HCT116 (cell line): Measurements from ENCODE around the gene RBM38. TPM values are rescaled to one million over a fixed set of nuclear protein-coding genes. Genes with fewer than 3 reads are reported as not detected.

Experiments used
- ATAC-seq: fragments of 200-7000 bp; cut with Tn5 transposase; 2 replicates; pipeline ENCODE4 v1.9.1; 2020; ENCODE audit warnings: mild to moderate bottlenecking, moderate library complexity
- BruUV-seq: library from RNA; stranded (reverse); fragments of 400-500 nt; replicated peaks from 2 replicates; lab custom pipeline; 2021; lab: Mats Ljungman, UMichigan
- CTCF ChIA-PET: fragments of 300-600 bp; sonication (Branson Sonifier 250); formaldehyde crosslinking; loops from one replicate; lab custom pipeline; 2021; ENCODE audit warnings: antibody characterized with exemption; lab: Charles Lee
- POLR2A ChIA-PET: fragments of 300-600, 350-600 bp; sonication (Branson Sonifier 250); formaldehyde crosslinking; loops from one replicate; lab custom pipeline; 2021; ENCODE audit warnings: antibody characterized with exemption; lab: Charles Lee
- RAD21 ChIA-PET, 2 experiments: fragments of 300-600 bp; sonication (Branson Sonifier 250); formaldehyde crosslinking; loops; one replicate each; lab custom pipeline; 2023; ENCODE audit warnings: low total read pairs in 2 of 2; ENCODE audit not compliant: uncharacterized antibody in 2 of 2, unreplicated experiment in 2 of 2, low non-redundant PET in 1 of 2; lab: Charles Lee
- DNase-seq: peaks from one replicate; pipeline ENCODE4 v3.0.0-alpha.2; 2010; ENCODE audit warnings: low read depth, low spot score
- H2AFZ ChIP-seq: fragments of 200-600 bp; shearing (Covaris generic), sonication (generic); 2 replicates; pipeline ENCODE4 v1.6.1; 2017; ENCODE audit warnings: low read depth, mixed run types, mixed read lengths, antibody characterized with exemption, low read length; ENCODE audit not compliant: poor library complexity, severe bottlenecking
- H3K27ac ChIP-seq: 2 replicates; pipeline ENCODE4 v1.5.1; 2012; ENCODE audit warnings: low read depth, low read length
- H3K27me3 ChIP-seq: fragments of 200-600 bp; sonication (generic); 2 replicates; pipeline ENCODE4 v1.6.1; 2016; ENCODE audit warnings: mixed run types, low read length, mixed read lengths; ENCODE audit not compliant: insufficient read depth
- H3K36me3 ChIP-seq, 2 experiments: fragments of 200-500 bp in 1 of 2; fragments of 200-600 bp in 1 of 2; sonication (Bioruptor generic) in 1 of 2; sonication (generic) in 1 of 2; 2 replicates each; pipeline versions ENCODE4 v1.5.1 to v1.6.1; 2014 to 2016; ENCODE audit warnings: low read length in 2 of 2, inconsistent platforms in 1 of 2, mixed read lengths in 1 of 2, mixed run types in 1 of 2; ENCODE audit not compliant: insufficient read depth in 2 of 2, control insufficient read depth in 1 of 2
- H3K4me1 ChIP-seq, 2 experiments: fragments of 200-600 bp in 1 of 2; sonication (generic) in 1 of 2; 2 replicates each; pipeline versions ENCODE4 v1.5.1 to v1.6.1; 2012 to 2017; ENCODE audit warnings: low read length in 2 of 2, inconsistent platforms in 1 of 2, mild to moderate bottlenecking in 1 of 2, mixed read lengths in 1 of 2, mixed run types in 1 of 2, moderate library complexity in 1 of 2; ENCODE audit not compliant: insufficient read depth in 2 of 2, control insufficient read depth in 1 of 2
- H3K4me2 ChIP-seq: fragments of 200-600 bp; sonication (generic); 2 replicates; pipeline ENCODE4 v1.6.1; 2017; ENCODE audit warnings: mixed run types, low read length, mixed read lengths
- H3K4me3 ChIP-seq, 2 experiments: fragments of 200-600 bp in 1 of 2; sonication (generic) in 1 of 2; replicated peaks in 1 of 2; 2 replicates each; pipeline ENCODE4 v1.5.1; 2011 to 2016; ENCODE audit warnings: low read length in 2 of 2, control low read depth in 1 of 2, low read depth in 1 of 2, mild to moderate bottlenecking in 1 of 2, mixed read lengths in 1 of 2, mixed run types in 1 of 2
- H3K79me2 ChIP-seq: fragments of 200-600 bp; sonication (generic); 2 replicates; pipeline ENCODE4 v1.6.1; 2017; ENCODE audit warnings: mild to moderate bottlenecking, mixed run types, low read length, moderate library complexity, mixed read lengths; ENCODE audit not compliant: insufficient read depth
- H3K9ac ChIP-seq: fragments of 200-600 bp; sonication (generic); 2 replicates; pipeline ENCODE4 v1.6.1; 2016; ENCODE audit warnings: low read length, mixed read lengths
- H3K9me2 ChIP-seq: fragments of 200-600 bp; sonication (generic), shearing (Covaris generic); 2 replicates; pipeline ENCODE4 v1.6.1; 2017; ENCODE audit warnings: mixed run types, mild to moderate bottlenecking, moderate library complexity; ENCODE audit not compliant: insufficient read depth
- H3K9me3 ChIP-seq, 2 experiments: fragments of 200-500 bp in 1 of 2; fragments of 200-600 bp in 1 of 2; sonication (Bioruptor generic) in 1 of 2; sonication (generic) in 1 of 2; 2 replicates each; pipeline ENCODE4 v1.6.1; 2014 to 2017; ENCODE audit warnings: low read length in 2 of 2, mixed read lengths in 2 of 2, inconsistent platforms in 1 of 2, low read depth in 1 of 2, mild to moderate bottlenecking in 1 of 2, mixed run types in 1 of 2, moderate library complexity in 1 of 2; ENCODE audit not compliant: control insufficient read depth in 1 of 2, insufficient read depth in 1 of 2
- H4K20me1 ChIP-seq: fragments of 200-600 bp; sonication (generic), shearing (Covaris generic); 2 replicates; pipeline ENCODE4 v1.6.1; 2017; ENCODE audit warnings: mixed run types, mild to moderate bottlenecking, moderate library complexity; ENCODE audit not compliant: insufficient read depth
- CEBPB ChIP-seq: IDR thresholded peaks from 2 replicates; pipeline ENCODE4 v1.6.1; 2012; ENCODE audit warnings: low read depth
- EGR1 ChIP-seq: IDR thresholded peaks from 2 replicates; pipeline ENCODE4 v1.6.1; 2012; ENCODE audit warnings: low read depth
- ELF1 ChIP-seq: IDR thresholded peaks from 2 replicates; pipeline ENCODE4 v1.6.1; 2012; ENCODE audit warnings: low read depth, borderline replicate concordance
- EZH2 ChIP-seq: fragments of 200-600 bp; sonication (generic); IDR thresholded peaks from 2 replicates; pipeline ENCODE4 v1.6.1; 2017; ENCODE audit warnings: antibody characterized with exemption, mixed run types
- FOSL1 ChIP-seq: IDR thresholded peaks from 2 replicates; pipeline ENCODE4 v1.6.1; 2012; ENCODE audit warnings: low read depth
- POLR2AphosphoS5 ChIP-seq: IDR thresholded peaks from 2 replicates; pipeline ENCODE4 v1.6.1; 2011; ENCODE audit warnings: mild to moderate bottlenecking, low read depth, low read length, moderate library complexity
- SRF ChIP-seq: IDR thresholded peaks from 2 replicates; pipeline ENCODE4 v1.6.1; 2012; ENCODE audit warnings: low read depth
- TCF7L2 ChIP-seq: IDR thresholded peaks from 2 replicates; pipeline ENCODE4 v1.7.0; 2011; ENCODE audit warnings: borderline replicate concordance, inconsistent platforms; ENCODE audit not compliant: insufficient read depth, insufficient read length; ENCODE audit errors: extremely low read depth
- ZFX ChIP-seq: fragments of 450-650 bp; IDR thresholded peaks from 2 replicates; pipeline ENCODE4 v1.6.1; 2017
- intact Hi-C: fragments of 100-400 bp; cut with micrococcal nuclease; formaldehyde crosslinking; loops from 2 replicates; pipeline ENCODE4 v1.10.0; 2022
- total RNA-seq: library from RNA; stranded (reverse); gene quantifications from one replicate; pipeline ENCODE4 v1.2.1, GENCODE V29; 2021; ENCODE audit not compliant: unreplicated experiment
- TF ChIP-seq, protein P1 (sequence below): IDR thresholded peaks from 2 replicates; pipeline ENCODE4 v1.6.1; 2012
- TF ChIP-seq, protein P2 (sequence below): IDR thresholded peaks from 2 replicates; pipeline ENCODE4 v1.6.1; 2011; ENCODE audit warnings: mild to moderate bottlenecking, low read length, moderate library complexity; ENCODE audit not compliant: insufficient replicate concordance; ENCODE audit errors: extremely low read depth

The RBM38 gene
- total RNA-seq, 1 experiment from 2014 or later, result 36.2 TPM

DNA sequence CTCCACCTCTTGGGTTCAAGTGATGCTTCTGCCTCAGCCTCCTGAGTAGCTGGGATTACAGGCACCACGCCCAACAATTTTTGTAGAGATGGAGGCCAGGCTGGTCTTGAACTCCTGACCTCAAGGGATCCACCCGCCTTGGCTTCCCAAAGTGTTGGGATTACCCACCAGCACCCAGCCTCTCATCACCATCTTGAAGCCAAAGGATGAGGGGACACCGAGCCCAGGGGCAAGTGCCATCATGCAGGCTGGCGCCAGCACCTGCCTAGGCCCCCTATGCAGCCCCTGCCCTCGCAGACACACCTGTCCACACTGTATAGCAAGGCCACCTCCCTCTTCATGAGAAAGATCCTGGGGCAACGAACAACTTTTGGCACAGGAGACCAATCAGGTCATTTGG lies 5.3 kb upstream of the RBM38 start:
- intact Hi-C loops, result loop anchor here (10.0 kb wide), 1 partner anchor 209 kb away; no protein-coding TSS in a partner anchor
- H3K4me2 ChIP-seq, result no peak overlapping the region
- H3K4me3 ChIP-seq, result no peak overlapping the region
- no peak overlapping the region for H3K9ac ChIP-seq
- DNase-seq, result no peak
- no peak overlapping the region for H2AFZ ChIP-seq
- H3K9me2 ChIP-seq, result no peaks in the 10 kb centered on the region
- H3K27me3 ChIP-seq, result no peaks in the 10 kb centered on the region
- no TSS peak for BruUV-seq
- no peaks in the 10 kb centered on the region for H3K79me2 ChIP-seq
- POLR2A ChIA-PET, result no interaction called here
- H3K36me3 ChIP-seq, result no peaks in the 10 kb centered on the region
- TF ChIP-seq FOSL1, result no peak
- TF ChIP-seq, all 23 proteins: peak for 0
- Histone ChIP-seq H3K27ac (no peak overlapping the region), H3K9me3 (no peaks in the 10 kb centered on the region), H3K4me1 (peaks cover 17 to 25% of the 10 kb centered on the region in 2 experiments), H4K20me1 (no peaks in the 10 kb centered on the region)
- CTCF ChIA-PET, result no interaction called here
- RAD21 ChIA-PET, result no interaction called here
- no peak for ATAC-seq

DNA sequence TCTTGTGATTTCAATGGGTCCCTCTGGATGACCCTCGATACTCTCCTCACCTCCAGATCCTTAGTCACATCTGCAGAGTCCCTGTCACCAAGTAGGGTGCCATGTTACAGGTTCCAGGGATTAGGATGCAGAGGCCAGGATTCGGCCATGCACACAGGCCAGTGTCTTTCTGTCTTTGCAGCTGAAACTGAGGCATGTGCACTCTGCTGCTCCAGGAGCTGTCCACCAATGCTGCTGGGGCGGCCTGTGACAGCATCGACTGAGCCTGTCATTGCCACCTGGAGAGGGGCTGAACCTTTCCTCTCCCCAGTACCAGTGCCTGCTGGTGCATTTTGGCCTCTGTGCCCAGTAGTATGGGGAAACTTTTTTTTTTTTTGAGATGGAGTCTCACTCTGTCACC lies 4.4 kb upstream of the RBM38 start:
- peaks cover 17 to 26% of the 10 kb centered on the region in 2 experiments for H3K4me1 ChIP-seq
- TF ChIP-seq EZH2 (no peak), ZFX (no peak), EGR1 (no peak), SRF (no peak), FOSL1 (no peak), ELF1 (no peak), POLR2AphosphoS5 (no peak), CEBPB (no peak), TCF7L2 (no peak)
- TF ChIP-seq, protein P1, sequence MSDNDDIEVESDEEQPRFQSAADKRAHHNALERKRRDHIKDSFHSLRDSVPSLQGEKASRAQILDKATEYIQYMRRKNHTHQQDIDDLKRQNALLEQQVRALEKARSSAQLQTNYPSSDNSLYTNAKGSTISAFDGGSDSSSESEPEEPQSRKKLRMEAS, result no peak
- TF ChIP-seq, protein P2, sequence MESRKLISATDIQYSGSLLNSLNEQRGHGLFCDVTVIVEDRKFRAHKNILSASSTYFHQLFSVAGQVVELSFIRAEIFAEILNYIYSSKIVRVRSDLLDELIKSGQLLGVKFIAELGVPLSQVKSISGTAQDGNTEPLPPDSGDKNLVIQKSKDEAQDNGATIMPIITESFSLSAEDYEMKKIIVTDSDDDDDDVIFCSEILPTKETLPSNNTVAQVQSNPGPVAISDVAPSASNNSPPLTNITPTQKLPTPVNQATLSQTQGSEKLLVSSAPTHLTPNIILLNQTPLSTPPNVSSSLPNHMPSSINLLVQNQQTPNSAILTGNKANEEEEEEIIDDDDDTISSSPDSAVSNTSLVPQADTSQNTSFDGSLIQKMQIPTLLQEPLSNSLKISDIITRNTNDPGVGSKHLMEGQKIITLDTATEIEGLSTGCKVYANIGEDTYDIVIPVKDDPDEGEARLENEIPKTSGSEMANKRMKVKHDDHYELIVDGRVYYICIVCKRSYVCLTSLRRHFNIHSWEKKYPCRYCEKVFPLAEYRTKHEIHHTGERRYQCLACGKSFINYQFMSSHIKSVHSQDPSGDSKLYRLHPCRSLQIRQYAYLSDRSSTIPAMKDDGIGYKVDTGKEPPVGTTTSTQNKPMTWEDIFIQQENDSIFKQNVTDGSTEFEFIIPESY, result no peak
- TF ChIP-seq, all 23 proteins: peak for 0
- DNase-seq, result no peak
- no TSS peak for BruUV-seq
- Histone ChIP-seq H3K9ac (no peak overlapping the region), H3K27ac (no peak overlapping the region), H3K9me3 (no peaks in the 10 kb centered on the region), H3K4me3 (no peak overlapping the region), H3K79me2 (no peaks in the 10 kb centered on the region), H4K20me1 (no peaks in the 10 kb centered on the region), H3K27me3 (no peaks in the 10 kb centered on the region), H3K36me3 (no peaks in the 10 kb centered on the region), H3K4me2 (no peak overlapping the region), H2AFZ (no peak overlapping the region), H3K9me2 (no peaks in the 10 kb centered on the region)
- ATAC-seq, result no peak
- POLR2A ChIA-PET, result interaction anchor here (0.6 kb wide), 1 partner anchor 110 kb away, joined by 3 read pairs; no protein-coding TSS in a partner anchor
- CTCF ChIA-PET, result interaction anchor here (0.6 kb wide), 1 partner anchor 1157 kb away, joined by 3 read pairs; no protein-coding TSS in a partner anchor
- intact Hi-C loops, result loop anchor here (10.0 kb wide), 1 partner anchor 208 kb away; no protein-coding TSS in a partner anchor
- RAD21 ChIA-PET, result no interaction called here
